GM21723 (cell line): ENCODE data around the gene TECTB.
"Not testable (repeated sequence)": the region's sequence is repeated elsewhere in the genome, so short reads cannot be mapped to it uniquely, and the experiment has no call there.

Experiments used
- ATAC-seq: cut with Tn5 transposase; IDR thresholded peaks from one replicate; pipeline ENCODE4 v1.9.1; 2021; ENCODE audit warnings: mild to moderate bottlenecking, moderate library complexity; ENCODE audit not compliant: unreplicated experiment

The TECTB gene

DNA sequence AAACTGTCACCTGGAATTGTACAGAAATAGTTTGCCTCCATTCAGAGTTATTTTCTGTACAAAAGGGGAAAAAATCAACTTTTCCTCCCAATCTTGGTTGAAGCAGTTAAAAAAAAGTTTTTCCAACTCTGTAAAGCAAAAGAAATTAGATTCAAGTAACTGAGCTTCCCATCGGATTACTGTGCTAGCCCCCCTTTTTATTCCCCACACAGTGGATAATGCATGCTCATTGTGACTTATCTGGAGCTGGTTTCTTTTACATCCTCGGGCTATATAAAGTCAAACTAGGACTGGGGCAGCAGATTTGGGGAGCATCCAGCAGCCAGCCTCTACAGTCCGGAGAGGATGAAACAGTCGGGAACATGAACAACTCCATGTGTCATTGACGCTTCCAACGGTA, at the start of gene TECTB:
TSS of gene TECTB (plus strand) at position 301 of the 400 bp plus-strand sequence. CDS start 335 bp downstream, outside the sequence.
- ATAC-seq = no peak

DNA sequence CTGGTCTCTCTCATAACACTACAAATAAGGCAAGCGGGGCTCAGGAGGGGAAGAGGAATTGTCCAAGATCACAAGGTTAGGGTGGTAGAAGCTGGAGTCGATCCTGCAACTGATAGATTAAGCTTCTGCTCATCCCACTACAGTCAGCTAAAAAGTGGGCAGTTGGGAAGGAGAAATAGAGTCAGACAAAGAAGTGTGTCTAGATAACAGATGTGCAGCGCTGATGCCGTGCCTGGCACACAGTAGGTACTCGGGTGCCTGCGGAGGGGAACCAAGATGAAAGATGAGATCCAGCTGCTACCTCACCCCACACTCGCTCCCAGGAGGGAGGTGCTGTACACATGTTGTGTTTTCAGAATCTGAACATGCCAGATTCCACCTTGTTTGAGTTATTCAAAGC, 48.1 kb upstream of the TECTB start:
- ATAC-seq = no peak

DNA sequence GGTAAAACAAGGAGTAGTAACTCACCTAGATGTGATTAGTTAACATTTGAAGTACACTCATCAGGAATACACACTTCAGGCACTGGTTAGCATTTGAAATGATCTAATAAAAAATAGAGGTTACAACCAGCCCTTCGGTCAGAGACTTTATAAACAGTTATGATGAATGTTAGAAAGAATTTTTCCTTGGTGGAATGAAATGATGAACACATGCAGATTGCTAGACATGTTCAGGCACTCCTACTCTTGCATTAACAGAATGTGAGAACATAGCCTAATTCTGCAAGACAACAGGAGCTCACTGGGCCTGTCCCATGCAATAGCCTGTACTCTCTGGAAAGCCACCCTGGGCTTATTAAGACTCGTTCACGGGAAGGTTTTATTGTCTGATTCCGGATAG, 47.3 kb upstream of the TECTB start:
- no peak for ATAC-seq

DNA sequence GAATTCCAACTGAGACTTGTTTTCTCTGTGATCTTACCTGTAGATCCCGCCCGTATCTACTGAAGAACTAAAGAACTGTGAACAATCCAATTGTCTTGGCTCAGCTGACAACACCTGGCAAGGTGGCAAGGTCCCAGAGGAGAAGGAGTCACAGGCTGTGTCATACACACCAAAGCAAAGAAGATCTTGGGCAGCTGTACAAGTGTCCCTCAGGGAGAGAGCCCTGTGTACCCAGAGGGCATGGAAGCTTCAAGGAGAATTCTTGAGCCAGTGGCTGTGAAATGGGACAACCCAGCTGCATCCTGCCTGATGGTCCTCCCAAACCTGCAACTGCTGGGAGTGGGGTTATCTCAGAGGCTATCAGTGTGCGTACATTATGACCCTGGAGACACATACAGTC, 46.7 kb upstream of the TECTB start:
- ATAC-seq = no peak

DNA sequence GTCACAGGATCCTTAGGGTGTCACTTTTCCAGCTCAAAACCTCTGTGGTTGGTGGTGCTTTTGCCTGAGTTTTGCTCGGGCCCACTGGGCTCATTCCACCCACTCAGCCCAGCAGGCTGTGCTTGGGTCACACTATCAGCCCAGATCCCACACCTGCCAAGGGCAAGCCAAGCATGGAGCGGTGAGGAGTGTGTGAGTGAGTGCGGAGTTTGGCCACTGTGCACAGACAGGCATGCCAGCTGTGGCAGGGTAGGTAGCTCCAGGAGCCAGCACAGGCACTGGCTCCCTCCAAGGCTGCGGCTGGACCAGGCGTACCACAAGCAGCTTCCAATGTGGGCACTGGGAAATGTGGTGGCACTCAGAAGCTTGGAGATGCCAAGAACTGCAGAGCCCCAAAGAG, 43.9 kb upstream of the TECTB start:
- no peak for ATAC-seq

DNA sequence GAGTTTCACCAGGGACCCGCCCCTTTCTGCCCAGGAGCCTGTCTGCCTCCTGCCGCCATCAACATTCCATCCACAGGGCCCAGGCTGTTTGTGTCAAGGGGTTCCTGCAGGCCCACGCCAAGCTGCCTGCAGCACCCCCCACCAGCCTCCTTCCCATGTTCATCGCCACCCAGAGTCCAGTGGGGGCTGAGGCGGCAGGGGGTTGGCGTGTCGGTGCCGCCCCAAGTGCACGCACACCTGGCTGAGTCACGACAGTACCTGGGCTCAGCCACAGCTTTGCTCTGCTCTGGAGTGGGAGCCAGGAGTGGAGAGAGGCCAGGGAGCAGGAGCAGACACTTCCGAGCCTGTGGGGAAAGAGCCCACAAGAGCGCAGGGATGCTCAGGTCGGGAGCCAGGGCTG, 42.8 kb upstream of the TECTB start:
- no peak for ATAC-seq

DNA sequence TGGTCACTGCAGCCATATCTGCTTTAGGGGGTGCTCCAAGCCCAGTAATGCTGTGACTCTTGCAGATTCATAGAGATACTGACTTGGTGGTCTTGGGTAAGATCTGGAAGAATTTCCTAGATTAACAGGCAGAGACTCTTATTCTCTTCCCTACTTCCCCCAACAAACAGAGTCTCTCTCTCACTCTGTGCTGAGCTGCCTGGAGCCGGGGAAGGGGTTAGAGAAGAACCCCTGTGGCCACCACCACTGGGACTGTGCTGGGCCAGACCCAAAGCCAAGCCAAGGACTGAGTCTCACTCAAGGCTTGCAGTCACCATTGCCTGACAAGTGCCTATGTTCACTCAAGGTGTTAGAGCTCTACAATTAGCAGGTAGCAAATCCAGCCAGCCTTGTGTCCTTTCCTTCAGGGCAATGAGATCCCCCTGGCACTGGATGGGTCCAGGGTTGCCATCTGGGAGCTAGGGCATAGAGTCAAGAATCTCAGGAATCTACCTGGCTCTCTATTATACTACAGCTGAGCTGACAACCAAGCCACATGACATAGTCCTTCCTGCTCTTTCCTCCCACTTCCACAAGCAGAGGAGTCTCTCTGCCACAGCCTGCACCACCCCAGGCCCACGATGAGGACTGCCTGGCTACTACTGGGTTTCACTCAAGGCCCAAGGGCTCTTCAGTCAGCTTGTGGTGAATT, 41.4 kb upstream of the TECTB start:
- no peak for ATAC-seq

DNA sequence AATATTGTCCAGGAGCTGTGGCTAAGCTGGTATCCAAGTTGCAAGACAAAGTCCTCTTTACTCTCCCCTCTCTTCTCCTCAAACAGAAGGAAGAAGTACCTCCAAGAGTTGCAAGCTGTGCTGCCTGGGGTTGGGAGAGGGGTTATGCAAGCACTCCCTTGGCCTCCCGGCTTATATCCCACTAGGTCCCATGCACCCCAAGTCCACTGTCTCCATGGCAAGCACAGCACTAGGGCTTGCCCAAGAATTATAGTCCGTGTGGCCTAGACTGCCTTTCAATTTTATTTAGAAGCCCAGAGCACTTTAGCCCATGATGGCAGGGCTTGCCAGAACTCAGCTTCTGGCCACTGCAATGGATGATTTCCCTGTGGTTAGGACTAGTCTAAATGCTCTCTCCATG, 40.4 kb upstream of the TECTB start:
- ATAC-seq = no peak

DNA sequence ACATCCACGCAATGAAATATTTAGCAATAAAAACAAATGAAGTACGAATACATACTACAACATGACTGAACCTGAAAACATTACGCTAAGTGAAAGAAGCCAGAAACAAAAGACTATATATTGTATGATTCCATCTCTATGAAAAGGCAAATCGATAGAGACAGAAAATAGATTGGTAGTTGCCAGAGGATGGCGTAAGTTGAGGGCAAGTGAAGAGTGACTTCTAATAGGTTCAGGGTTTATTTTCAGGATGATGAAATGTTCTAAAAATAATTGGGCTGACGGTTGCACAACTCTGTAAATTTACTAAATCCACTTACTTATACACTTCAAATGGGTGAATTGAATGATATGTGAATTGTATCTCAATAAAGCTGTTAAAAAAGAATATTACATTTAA, 39.5 kb upstream of the TECTB start:
- no peak for ATAC-seq

DNA sequence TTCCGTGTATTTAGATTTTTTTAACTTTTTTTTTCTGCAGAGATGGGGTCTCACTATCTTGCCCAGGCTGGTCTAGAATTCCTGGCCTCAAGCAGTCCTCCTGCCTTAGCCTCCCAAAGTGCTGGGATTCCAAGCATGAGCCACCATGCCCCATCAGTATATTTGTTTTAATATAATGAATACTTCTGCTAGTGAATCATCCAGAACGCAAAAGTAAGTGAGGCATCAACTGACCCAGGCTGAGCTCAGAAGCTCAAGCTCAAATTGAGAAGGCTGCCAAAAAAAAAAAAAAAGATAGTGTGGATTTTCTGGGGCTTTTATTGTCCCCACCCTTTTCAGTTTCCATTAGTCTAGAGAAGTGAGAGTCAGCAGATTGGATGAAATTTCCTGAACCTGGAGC, 39.0 kb upstream of the TECTB start:
- no peak for ATAC-seq

DNA sequence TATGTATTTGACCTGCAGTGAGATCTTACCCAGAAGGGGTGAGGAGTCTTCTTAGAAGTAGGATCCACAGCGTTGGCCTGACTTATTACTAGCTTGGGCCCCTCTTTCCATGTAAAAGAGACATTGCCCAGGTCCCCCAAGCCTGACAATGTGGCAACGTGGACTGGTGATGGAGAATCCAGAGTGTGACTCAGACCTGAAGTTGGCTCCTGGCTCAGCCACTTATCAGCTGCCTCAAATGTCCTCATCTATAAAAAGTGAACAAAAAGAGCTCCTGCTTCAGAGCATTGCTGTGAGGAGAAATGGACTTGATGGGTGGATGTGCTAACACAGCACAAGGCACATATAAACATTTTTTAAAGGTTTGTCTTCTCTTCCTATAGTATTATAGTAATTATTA, 35.4 kb upstream of the TECTB start:
- ATAC-seq = no peak

DNA sequence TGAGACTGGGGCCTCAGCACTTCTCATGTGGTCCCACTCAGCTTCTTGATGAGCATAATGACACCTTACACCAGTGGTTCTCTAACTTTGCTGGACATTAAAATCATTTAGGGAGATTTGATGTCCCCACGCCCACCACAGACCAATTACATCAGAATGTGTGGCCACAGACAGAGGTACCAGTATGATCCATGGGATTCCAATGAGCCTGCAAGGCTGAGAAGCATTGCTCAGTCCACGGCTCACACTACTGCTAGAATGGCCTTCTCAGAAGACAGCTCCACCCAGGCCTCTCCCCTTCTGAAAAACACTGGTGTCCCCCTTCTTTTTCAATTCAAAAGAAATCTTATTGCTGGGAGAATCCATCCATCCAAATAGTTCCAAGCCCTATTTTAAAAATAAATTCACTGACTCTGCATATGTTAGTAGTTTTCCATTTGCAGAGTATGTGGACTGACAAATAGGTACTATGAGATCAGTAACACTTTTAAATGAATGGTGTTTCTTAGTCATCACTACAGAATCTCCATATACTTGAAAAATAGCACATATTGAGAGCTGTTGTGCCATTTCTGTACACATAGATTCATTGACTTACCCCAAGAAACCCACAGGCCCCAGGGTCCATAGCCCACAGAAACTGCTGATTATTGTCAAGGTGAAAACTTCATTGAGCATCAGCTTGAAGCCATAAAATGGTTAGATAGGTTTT, 34.5 kb upstream of the TECTB start:
- no peak for ATAC-seq

DNA sequence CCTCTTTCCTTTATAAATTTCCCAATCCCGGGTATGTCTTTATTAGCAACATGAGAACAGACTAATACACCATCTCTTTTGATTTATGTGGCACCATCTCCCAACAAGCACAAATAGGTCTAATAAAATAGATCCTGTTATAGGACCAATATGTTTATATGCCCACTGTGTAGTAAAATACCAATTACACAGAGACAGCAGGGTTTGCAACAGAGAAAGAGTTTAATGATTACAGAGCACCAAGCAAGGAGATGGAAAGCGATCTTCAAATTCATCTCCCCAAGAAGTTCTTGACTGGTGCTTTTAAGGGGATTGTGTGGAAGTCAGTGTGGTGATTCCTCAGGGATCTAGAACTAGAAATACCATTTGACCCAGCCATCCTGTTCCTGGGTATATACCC, 33.5 kb upstream of the TECTB start:
- no peak for ATAC-seq

DNA sequence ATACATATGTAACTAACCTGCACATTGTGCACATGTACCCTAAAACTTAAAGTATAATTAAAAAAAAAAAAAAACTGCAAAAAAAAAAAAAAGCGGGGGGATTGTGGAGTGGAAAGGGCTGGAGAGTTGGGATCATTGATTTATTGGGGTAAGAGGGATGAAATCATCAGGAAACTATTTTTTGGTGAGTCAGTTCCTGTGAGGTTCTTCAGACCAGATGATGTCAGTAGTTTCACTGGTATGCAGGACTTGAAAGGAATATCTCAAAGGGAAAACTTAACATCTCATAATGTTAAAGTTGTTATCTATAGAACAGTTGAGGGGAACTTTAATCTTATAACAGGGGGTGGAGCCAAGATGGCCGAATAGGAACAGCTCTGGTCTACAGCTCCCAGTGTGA, 32.6 kb upstream of the TECTB start:
- ATAC-seq = no peak

DNA sequence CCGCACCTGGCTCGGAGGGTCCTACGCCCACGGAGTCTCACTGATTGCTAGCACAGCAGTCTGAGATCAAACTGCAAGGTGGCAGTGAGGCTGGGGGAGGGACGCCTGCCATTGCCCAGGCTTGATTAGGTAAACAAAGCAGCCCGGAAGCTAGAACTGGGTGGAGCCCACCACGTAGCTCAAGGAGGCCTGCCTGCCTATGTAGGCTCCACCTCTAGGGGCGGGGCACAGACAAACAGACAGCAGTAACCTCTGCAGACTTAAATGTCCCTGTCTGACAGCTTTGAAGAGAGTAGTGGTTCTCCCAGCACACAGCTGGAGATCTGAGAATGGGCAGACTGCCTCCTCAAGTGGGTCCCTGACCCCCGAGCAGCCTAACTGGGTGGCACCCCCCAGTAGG, 32.0 kb upstream of the TECTB start:
- ATAC-seq = not testable (repeated sequence)

DNA sequence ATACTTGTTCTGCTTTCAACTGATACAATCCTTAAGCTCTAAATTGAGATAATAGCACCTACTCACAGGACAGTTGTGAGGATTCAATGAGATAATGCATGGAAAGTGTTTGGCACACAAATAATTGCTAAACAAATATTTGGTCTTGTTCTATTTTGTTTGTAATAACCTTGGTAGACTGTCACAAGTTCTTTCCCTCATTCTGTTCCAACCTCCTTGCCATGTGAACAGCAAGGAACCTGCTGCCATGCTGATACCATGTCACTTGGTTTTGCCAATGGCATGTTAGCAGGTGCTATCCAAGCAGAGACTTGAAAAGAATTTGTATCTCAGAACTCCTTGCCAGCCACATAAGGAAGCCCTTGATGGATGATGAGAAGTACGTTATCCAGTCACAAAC, 24.8 kb upstream of the TECTB start:
- no peak for ATAC-seq

DNA sequence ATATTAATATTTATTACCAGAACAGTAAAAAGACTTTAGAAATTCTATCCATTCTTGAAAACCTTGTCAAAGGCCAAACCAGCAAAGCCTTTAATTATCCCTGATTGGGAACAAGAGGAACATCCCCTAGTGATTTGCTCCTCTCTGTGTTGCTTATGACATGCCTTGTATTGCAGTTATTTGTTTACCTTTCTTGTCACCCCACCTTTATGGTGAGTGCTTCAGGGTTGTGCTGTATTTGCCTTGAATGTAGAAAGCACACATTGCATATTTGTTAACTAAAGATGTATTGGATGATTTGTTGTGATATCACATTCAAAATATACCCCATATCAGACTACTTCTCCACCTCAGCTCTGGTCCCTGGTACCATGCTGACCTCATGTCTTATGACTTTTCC, 23.5 kb upstream of the TECTB start:
- no peak for ATAC-seq

DNA sequence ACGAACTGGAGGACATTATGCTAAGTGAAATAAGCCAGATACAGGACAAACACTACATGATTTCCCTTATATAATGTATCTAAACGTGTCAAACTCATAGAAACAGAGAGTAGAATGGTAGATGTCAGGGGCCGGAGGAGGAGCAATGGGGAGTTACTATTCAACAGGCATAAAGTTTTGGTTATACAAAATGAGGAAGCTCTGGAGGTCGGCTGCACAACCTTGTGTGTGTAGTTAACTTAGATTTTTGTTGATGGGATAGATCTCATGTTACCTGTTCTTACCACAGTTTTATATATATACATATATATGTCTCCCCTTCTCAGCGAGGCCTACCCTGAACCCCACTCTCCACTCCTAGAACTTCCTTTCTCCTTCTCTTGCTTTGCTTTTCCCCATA, 22.4 kb upstream of the TECTB start:
- ATAC-seq = no peak

DNA sequence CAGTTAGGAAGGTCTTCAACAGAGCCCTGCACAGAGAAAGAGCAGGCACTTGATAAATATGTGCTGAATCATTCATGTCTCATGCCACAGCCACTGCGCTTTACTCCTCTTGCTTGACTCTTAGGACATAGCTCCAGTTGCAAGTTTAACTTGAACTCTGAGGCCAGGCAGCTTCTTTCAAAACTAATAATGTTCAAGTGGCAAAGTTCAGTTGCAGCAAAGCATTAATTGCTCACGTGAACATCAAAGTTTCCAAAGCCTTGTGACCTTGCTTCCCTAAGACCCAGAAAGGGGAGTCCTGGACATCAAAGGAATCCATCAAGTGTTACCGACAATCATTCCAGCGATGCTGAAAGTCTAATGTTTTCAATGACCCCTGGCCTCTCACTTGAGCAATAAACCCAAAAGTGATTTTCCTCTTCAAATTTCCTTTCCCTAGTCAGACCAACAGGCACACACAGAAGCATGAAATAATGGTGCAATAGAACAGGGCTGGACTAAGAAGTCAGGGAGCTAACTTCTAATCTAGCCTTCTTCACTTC, 21.8 kb upstream of the TECTB start:
- ATAC-seq = no peak

DNA sequence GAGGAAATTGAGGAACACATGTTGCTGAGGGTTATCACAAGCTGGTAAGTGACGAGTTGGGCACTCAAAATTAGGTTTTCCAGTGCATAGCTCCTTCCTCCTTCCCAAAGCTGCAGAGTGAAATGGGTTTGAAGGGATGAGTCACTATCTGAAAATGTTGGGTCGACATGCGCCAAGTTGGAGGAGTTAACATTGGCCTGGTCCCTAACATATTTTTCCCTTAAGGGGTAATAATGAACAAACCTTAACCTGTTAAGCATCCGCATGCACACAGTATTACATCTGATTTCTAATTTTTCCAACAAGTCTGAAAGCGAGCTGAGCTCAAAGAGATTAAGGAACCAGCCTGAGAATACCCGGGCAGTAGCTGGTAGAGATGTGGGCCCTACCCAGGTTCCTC, 20.7 kb upstream of the TECTB start:
- ATAC-seq = no peak

DNA sequence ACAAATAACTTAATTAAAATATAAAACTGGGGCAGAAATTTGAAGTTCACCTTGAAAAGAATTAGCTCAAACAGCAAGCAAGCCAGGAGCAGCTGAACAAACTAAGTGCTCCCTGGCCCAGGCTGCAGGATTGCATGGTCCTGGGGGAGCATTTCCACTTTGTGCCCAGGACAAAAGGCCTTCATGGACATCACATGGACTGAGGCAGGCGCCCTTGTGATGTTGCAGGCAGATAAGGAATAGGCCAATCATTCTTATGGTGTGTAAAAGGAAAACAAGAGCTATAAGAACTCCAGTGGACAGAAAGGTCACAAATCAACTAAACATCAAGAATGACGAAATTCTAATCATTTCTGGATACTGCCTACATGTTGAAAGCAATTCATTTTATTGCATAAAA, 17.5 kb upstream of the TECTB start:
- no peak for ATAC-seq

DNA sequence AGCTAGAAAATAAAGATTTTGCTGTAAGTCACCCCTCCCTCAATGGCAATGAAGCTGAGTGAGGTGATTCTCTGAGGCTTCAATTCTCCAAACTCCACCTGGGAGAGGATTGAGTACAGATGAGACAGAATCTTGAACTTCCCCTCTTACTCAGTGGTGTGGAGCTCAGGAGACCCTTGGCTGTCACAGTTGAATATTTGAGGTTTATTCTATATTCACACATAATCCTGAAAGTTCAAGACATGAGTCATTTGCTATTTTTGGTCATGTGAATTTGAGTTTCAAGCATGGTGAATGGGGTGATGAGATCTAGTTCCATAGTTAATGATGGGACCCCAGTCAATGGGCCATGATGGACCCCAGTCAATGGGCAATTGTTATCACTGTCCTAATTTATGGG, 13.9 kb upstream of the TECTB start:
- ATAC-seq = no peak

DNA sequence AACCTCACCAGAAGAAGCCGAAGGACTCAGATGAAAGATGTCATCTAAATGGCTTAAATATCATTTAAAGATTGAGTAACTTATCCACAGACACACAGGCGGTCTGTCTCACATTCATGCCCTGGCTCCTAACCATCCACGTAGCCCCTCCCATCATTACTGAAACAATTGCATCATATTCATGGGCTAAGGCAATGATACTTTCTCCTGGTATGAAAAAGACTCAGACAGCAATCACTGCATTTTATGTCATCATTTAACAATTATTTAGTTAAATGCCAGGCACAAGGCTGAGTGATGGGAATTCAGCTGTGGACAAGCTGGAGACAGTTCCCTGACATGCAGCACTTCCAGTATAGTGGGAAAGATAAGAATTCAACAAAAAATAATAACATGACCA, 11.2 kb upstream of the TECTB start:
- ATAC-seq = no peak
